Measurements from ENCODE around the gene CCT8.

DNA sequence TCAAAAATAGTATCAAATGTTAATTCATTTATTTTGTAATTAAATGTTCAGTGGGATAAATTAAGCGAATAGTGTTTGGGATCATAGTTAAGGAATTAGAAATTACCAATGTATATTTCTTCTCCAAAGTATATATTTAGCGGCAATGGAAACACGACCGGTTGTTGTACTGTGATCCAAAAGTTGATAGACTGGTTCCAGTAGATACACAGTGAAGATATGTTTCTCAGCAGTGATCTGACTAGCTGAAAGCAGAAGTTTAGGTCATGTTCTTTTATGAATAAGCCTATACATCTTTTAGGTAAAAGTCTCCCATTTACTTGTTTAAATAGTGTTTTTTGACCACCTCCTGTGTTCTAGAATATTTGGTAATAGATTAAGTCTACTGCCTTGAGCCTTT is 40.1 kb downstream of the CCT8 start:
- TF ChIP-seq, protein P1, sequence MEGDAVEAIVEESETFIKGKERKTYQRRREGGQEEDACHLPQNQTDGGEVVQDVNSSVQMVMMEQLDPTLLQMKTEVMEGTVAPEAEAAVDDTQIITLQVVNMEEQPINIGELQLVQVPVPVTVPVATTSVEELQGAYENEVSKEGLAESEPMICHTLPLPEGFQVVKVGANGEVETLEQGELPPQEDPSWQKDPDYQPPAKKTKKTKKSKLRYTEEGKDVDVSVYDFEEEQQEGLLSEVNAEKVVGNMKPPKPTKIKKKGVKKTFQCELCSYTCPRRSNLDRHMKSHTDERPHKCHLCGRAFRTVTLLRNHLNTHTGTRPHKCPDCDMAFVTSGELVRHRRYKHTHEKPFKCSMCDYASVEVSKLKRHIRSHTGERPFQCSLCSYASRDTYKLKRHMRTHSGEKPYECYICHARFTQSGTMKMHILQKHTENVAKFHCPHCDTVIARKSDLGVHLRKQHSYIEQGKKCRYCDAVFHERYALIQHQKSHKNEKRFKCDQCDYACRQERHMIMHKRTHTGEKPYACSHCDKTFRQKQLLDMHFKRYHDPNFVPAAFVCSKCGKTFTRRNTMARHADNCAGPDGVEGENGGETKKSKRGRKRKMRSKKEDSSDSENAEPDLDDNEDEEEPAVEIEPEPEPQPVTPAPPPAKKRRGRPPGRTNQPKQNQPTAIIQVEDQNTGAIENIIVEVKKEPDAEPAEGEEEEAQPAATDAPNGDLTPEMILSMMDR (IDR thresholded peaks at IDR 0.05) = no peak
- TF ChIP-seq POLR2A (IDR thresholded peaks at IDR 0.05) = no peak
